Esophagus muscularis mucosa (tissue), 4 donors: ENCODE measurements around the gene IRF2BP2. TPM values are rescaled to one million over a fixed set of nuclear protein-coding genes. Genes with fewer than 3 reads are reported as not detected.

Experiments used
- DNase-seq: peaks from one replicate; pipeline ENCODE4 v3.0.0-alpha.2; 2017; ENCODE audit errors: extremely low spot score
- H3K27ac ChIP-seq, 4 donors: fragments of 200-600 bp; sonication (generic); replicated peaks in 1 of 4; 1 replicate in 3 of 4; 2 replicates in 1 of 4; pipeline ENCODE4 v1.5.1; 2016 to 2019; ENCODE audit warnings: mild to moderate bottlenecking in 1 of 4
- H3K27me3 ChIP-seq, 4 donors: fragments of 200-600 bp; sonication (generic); one replicate each; pipeline versions ENCODE4 v1.5.1 to v1.6.0; 2016 to 2019
- H3K36me3 ChIP-seq, 4 donors: fragments of 200-600 bp; sonication (generic); one replicate each; pipeline ENCODE4 v1.5.1; 2016 to 2019
- H3K4me1 ChIP-seq, 4 donors: fragments of 200-600 bp; sonication (generic); one replicate each; pipeline ENCODE4 v1.5.1; 2016 to 2019
- H3K4me3 ChIP-seq, 4 donors: fragments of 200-600 bp; sonication (generic); 1 replicate in 2 of 4; 2 replicates in 2 of 4; pipeline ENCODE4 v1.5.1; 2016 to 2019; ENCODE audit warnings: mild to moderate bottlenecking in 4 of 4, moderate library complexity in 1 of 4
- H3K9me3 ChIP-seq, 4 donors: fragments of 200-600 bp; sonication (generic); 1 replicate in 3 of 4; 2 replicates in 1 of 4; pipeline ENCODE4 v1.5.1; 2016 to 2019
- CTCF ChIP-seq, 3 experiments: fragments of 200-600 bp in 2 of 3; fragments of 450-650 bp in 1 of 3; sonication (generic) in 2 of 3; IDR thresholded peaks; one replicate each; pipeline ENCODE4 v1.5.1; 2017 to 2019; ENCODE audit warnings: antibody characterized with exemption in 3 of 3, mild to moderate bottlenecking in 2 of 3, moderate library complexity in 1 of 3
- EP300 ChIP-seq: sonication (generic); formaldehyde crosslinking; IDR thresholded peaks from one replicate; pipeline ENCODE4 v1.6.1; 2017; ENCODE audit warnings: antibody characterized with exemption
- POLR2A ChIP-seq: fragments of 450-650 bp; IDR thresholded peaks from one replicate; pipeline ENCODE4 v1.6.1; 2017; ENCODE audit warnings: antibody characterized with exemption, moderate library complexity, mild to moderate bottlenecking, low read depth
- POLR2AphosphoS5 ChIP-seq, 2 donors: sonication (generic); formaldehyde crosslinking; IDR thresholded peaks; one replicate each; pipeline ENCODE4 v1.6.1; 2017; ENCODE audit warnings: antibody characterized with exemption in 2 of 2
- WGBS: methylation state at CpG from one replicate; pipeline ENCODE4 v1.1.5; 2018; 5-methylcytosine and 5-hydroxymethylcytosine counted together
- intact Hi-C: fragments of 100-400 bp; cut with DNase I; formaldehyde crosslinking; loops from one replicate; pipeline ENCODE4 v1.15.1; 2023
- total RNA-seq, 4 donors: library from RNA; depleted of rRNA; stranded (reverse); fragments of >200 nt; gene quantifications; one replicate each; pipeline versions ENCODE4 v1.1.0 to v1.2.1, GENCODE V29; 2016

The IRF2BP2 gene
- total RNA-seq, 4 donors from 2014 or later: 83.3 to 119 (median 97.9) TPM

DNA sequence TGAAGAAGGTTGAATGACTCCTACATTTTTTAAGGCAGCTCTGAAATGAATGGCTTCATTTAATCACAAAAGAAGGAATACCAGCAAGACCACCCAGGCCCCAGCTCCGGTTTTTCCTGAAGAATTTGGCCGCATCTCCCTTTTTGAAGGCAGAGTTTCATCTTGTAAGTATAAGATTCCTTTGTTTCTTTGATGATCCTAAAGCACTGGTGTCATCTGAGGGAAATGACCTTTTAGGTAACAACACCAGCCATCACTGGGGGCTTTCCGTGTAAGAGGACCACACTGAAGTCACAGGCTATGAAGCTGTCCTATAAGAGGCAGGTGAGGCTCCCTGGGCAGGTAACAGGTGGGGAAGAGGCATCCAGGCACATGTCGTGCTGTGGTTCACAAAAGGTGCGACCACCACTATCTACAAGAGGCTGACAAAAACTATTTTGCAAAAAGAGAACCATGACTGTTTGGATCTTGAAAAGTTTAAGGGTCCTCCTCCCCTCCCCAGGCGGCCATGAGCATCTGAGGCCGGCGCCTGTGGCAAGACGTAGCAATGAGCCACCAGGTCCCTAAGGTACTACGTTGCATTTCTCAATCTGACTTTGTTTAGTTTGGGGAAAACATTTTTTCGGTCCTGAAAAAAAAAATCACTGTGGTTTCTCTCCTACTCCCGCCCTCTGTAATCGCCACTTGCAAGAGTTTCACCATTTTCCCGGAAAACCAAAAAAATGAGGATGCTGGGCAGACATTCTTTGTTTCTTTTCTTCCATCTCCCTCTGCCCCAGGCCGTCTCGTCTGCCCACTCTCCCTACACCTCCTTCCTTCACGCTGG is 46.3 kb upstream of the IRF2BP2 start:
- Histone ChIP-seq H3K4me3 (no peak overlapping the region), H3K9me3 (no peaks in the 10 kb centered on the region), H3K4me1 (no peaks in the 10 kb centered on the region), H3K27ac (no peak overlapping the region), H3K27me3 (no peaks in the 10 kb centered on the region), H3K36me3 (no peaks in the 10 kb centered on the region)
- TF ChIP-seq POLR2A: no peak
- no peak for TF ChIP-seq CTCF (IDR thresholded peaks at IDR 0.05)
- TF ChIP-seq POLR2AphosphoS5 (IDR thresholded peaks at IDR 0.05): no peak
- no peak for TF ChIP-seq EP300
- intact Hi-C loops: no loop called here
- no peak for DNase-seq
- WGBS: 95% methylated on average over 17 of the region's 17 CpGs

- no peak overlapping the region for H3K4me3 ChIP-seq
- H3K27ac ChIP-seq: no peak overlapping the region
- DNase-seq: peak; percentile 68
- no peaks in the 10 kb centered on the region for H3K36me3 ChIP-seq
- no peaks in the 10 kb centered on the region for H3K4me1 ChIP-seq
- no peaks in the 10 kb centered on the region for H3K9me3 ChIP-seq
- intact Hi-C loops: no loop called here
- WGBS: 89% methylated on average over 7 of the region's 8 CpGs
- H3K27me3 ChIP-seq: no peaks in the 10 kb centered on the region
- no peak for TF ChIP-seq POLR2AphosphoS5 (IDR thresholded peaks at IDR 0.05)
Observed at GRCh38 chr1:234655328-234656069, 45.5 kb upstream of the IRF2BP2 start.

- intact Hi-C loops: no loop called here
- H3K27ac ChIP-seq: no peak overlapping the region
- H3K4me1 ChIP-seq: no peaks in the 10 kb centered on the region
- H3K4me3 ChIP-seq: no peak overlapping the region
- no peaks in the 10 kb centered on the region for H3K36me3 ChIP-seq
- 96% methylated on average over 3 of the region's 3 CpGs for WGBS
- no peaks in the 10 kb centered on the region for H3K9me3 ChIP-seq
- no peaks in the 10 kb centered on the region for H3K27me3 ChIP-seq
- no peak for TF ChIP-seq POLR2A
- no peak for TF ChIP-seq CTCF (IDR thresholded peaks at IDR 0.05)
- TF ChIP-seq EP300: no peak
- TF ChIP-seq POLR2AphosphoS5 (IDR thresholded peaks at IDR 0.05): no peak
- DNase-seq: no peak
Observed at GRCh38 chr1:234654002-234654733, 44.2 kb upstream of the IRF2BP2 start.

DNA sequence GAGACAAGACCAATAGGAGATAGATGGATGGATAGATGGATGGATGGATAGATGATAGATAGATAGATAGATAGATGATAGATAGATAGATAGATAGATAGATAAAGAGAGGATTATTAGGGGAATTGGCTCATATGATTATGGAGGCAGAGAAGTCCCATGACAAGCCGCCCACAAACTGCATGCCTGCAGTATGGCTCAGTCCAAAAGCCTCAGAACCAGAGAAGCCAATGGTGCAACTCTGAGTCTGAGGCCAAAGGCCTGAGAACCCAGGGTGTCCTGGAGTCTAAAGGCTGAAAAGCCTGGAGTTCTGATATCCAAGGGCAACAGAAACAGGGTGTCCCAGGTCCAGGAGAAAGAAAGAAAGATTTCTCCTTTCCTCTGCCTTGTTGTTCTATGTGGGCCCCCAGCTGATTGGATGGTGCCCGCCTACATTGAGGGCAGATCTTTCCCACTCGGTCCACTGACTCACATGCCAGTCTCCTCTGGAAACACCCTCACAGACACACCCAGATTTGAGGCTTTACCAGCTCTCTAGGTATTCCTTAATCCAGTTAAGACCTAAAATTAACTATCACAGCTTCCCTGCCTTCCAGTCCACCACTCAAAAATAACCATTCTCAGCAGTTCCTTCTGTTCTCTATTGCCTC is 39.6 kb upstream of the IRF2BP2 start:
- intact Hi-C loops: no loop called here

More for the DNA sequence above, 39.6 kb upstream of the IRF2BP2 start:
- Histone ChIP-seq H3K27me3 (no peaks in the 10 kb centered on the region), H3K9me3 (peaks cover 0 to 3% (median 0%) of the 10 kb centered on the region in 4 donors), H3K27ac (no peak overlapping the region), H3K36me3 (no peaks in the 10 kb centered on the region), H3K4me1 (no peaks in the 10 kb centered on the region), H3K4me3 (no peak overlapping the region)
- no peak for TF ChIP-seq POLR2AphosphoS5 (IDR thresholded peaks at IDR 0.05)
- no peak for TF ChIP-seq POLR2A
- no peak for TF ChIP-seq CTCF (IDR thresholded peaks at IDR 0.05)
- no peak for TF ChIP-seq EP300
- 87% methylated on average over 3 of the region's 3 CpGs for WGBS
- DNase-seq: no peak
